Stimulated activated CD8-positive, alpha-beta memory T cell treated with anti-CD3 and anti-CD28 coated beads, Interleukin-4, amount 100 ng/mL, for 24 hours (primary cell): ENCODE measurements around the gene UBE4B.
"Not testable (repeated sequence)": the region's sequence is repeated elsewhere in the genome, so short reads cannot be mapped to it uniquely, and the experiment has no call there.

Source experiments
- DNase-seq: peaks from one replicate; pipeline ENCODE4 v3.0.0-alpha.2; 2020; ENCODE audit warnings: low read depth

Gene UBE4B

DNA sequence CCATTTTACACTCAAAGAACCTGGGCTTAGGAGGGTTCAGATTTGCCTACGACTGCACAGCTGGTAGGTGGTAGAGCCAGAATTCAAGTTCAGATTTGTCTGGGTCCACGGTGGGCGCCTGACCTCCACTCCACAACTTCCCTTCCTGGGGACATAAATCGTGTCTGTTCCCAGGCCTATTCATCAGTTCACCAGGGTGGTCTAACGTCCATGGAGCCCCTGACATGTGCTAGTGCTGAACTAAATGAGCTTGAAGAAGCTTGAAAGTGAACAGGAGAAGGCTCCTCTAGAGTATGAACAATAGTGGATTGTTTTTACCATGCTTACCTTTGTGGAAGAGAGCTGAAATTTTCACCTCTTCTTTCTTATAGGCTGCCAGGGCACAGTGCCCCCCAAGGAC is 145.1 kb downstream of the UBE4B start:
- DNase-seq, result no peak

GRCh38 chr1:10178597-10179405 is 146.0 kb downstream of the UBE4B start:
- DNase-seq, result no peak

GRCh38 chr1:10179406-10180091 is 146.8 kb downstream of the UBE4B start:
- DNase-seq, result no peak

DNA sequence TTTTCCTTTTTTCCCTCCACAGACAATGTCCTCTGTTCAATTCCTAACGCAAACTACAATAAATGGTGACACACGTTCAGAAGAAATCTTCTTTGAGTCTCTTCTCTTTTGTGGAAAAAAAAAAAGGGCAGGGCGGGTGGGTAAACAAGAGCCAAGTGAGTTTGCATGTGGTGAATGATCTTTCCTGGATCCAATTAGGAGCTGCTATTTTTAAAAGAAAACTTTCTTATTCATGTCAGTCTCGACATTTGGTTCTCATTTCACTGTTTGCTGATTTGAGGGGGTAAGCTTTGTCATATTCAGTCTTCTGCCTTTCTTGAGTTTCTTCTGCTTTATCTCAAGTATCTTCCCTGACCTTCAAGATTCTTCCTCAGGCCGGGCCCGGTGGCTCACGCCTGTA is 148.4 kb downstream of the UBE4B start:
- DNase-seq, result no peak

DNA sequence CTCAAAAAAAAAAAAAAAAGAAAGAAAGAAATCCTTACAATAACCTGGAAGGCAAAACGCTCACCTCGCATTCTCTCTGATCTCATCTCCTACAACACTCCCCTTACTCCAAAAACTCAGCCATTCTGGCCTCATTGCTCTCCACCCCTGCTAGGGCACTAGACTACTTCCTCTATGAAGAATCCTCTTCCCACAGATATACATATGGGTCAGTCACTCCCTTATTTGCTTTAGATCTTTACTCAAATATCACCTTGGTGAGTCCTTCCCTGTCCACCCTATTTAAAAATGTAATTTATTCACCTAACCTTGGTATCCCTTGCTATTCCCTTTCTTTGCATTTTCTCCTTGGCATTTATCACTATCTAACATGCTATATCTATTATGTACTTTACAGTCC is 153.0 kb downstream of the UBE4B start:
- DNase-seq, result no peak

DNA sequence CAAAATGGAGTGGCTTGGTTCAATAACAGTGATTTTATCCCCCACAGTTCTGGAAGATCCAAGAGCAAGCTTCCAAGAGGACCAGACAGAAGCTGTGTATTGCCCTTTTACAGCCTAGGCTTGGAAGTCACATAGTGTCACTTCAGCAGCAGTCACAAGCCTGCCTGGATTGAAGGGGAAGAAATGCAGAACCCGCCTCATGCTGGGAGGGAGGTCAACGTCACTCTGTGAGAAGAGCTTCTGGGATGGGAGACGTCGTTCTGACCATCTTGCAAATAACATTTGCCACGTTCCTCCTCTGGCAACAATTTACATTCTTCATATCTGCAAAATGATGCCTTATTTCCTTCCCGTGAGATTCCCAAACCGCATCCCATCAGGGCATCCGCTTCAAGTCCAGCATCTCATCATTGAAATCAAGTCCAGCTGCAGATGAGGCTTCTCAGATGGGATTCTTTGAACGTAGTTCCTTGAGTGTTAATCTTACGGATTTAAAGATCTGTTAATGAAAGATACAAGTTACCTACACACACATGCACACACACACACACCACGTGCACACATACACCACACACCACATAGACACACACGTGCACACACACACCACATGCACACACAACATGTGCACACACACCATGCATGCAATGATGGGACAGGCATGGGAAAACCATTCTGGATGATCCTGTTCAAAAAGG is 153.7 kb downstream of the UBE4B start:
- no peak for DNase-seq

DNA sequence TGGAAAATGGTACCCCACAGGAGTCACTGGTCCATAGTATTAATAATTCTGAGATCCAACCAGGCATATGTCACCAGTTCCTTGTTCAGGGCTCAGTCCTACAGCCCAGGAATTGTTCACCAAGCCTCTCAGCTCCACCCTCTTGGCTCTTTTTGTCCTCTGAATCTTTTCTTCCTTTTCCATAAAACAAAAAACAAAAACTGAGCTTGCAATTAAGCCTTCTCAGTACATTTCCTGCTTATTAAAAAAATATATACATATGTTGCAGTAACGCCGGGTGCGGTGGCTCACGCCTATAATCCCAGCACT is 154.2 kb downstream of the UBE4B start:
- DNase-seq, result no peak

DNA sequence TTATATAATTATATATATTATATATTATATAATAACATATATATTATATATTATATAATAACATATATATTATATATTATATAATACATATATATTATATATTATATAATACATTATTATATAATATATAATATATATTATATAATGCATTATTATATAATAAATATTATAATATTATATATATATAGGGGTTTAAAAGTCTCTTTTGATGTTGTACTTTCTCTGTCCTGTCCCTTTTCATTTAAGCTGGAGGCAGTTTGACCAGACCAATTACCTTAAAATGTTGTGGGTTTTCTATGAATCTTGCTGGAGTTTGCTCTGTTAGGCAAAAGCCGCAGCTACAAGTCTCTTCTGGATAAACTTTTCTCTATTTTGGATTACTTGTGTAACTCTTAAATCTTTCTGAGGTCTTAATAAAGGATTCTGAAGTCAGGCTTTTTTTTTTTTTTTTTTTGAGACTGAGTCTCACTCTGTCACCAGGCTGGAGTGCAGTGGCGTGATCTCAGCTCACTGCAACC is 155.4 kb downstream of the UBE4B start:
- no peak for DNase-seq

- no peak for DNase-seq
Measured at GRCh38 chr1:10189659-10190058, 156.9 kb downstream of the UBE4B start.

GRCh38 chr1:10192263-10192662 is 159.5 kb downstream of the UBE4B start:
- no peak for DNase-seq

DNA sequence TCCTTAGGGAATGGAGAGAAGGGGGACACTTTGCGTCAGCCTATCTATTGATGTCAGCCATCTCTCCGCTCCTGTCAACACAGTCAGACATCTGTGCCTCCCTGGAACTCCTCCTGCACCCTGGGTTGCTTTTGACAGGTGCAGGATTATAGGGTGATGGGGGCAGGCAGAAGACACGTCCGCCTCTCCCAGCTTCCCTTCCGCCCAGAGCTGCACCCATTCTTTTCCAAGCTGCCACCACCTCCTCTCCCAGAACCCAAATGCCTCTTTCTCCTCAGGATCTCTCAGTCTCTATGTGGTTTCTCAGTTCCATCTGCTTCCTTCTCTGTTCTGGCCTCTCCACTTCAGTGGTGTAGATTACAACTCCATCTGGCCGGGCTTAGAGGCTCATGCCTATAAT is 160.5 kb downstream of the UBE4B start:
- DNase-seq, result no peak

DNA sequence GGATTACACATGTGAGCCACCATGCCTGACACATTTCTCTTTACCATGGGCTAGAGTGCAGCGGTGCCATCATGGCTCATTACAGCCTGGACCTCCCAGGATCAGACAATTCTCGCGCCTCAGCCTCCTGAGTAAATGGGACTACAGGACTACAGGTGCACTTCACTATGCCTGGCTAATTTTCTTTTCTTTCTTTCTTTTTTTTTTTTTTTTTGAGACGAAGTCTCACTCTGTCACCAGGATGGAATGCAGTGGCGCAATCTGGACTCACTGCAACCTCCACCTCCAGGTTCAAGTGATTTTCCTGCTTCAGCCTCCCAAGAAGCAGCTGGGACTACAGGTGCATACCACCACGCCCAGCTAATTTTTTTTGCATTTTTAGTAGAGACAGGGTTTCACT is 162.8 kb downstream of the UBE4B start:
- DNase-seq, result no peak

GRCh38 chr1:10196976-10197375 is 164.2 kb downstream of the UBE4B start:
- DNase-seq, result no peak

DNA sequence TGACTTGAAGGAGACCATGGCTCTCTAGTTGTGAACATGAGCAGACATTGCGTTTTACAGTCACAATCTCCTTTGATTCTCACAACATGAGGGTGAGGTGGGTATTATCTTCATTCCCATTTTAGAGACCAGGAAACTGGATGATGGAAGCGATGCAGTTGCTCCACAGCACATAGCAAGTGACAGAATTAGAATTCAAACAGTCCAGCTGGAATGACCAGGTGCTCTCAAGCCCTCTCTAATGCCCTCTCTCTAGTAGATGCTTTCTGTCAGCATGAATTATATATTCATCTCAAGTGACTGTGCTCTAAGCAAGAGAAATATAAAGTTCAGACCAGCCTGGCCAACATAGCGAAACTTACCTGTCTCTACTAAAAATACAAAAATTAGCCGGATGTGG is 167.9 kb downstream of the UBE4B start:
- DNase-seq, result no peak

- no peak for DNase-seq
Measured at GRCh38 chr1:10204003-10204642, 171.4 kb downstream of the UBE4B start.

DNA sequence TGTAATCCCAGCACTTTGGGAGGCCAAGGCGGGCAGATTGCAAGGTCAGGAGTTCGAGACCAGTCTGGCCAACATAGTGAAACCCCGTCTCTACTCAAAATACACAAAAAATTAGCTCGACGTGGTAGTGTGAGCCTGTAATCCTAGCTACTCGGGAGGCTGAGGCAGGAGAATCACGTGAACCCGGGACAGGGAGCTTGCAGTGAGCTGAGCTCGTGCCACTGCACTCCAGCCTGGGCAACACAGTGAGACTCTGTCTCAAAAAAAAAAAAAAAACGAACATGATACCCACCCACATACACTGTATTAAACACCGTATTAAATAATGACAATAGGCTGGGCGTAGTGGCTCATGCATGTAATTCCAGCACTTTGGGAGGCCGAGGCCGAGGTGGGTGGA is 172.4 kb downstream of the UBE4B start:
- DNase-seq, result not testable (repeated sequence)

GRCh38 chr1:10207810-10208209 is 175.1 kb downstream of the UBE4B start:
- no peak for DNase-seq

DNA sequence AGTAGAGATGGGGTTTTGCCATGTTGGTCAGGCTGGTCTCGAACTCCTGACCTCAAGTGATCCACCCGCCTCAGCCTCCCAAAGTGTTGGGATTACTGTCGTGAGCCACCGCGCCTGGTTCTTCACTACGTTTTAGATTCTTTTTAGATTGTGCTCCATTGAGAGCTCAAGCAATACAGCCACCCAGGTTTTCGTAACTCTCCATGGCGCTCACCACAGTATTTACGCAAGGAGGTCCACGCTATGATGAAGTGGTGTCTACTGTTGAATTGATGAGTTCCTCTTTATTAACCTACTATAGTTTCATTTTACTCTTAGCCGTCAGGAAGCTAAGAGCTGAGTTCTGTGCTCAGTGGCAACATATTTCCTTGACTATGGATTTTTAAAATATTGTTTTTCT is 175.8 kb downstream of the UBE4B start:
- DNase-seq, result no peak

GRCh38 chr1:10209590-10209904 is 176.8 kb downstream of the UBE4B start:
- DNase-seq, result no peak

DNA sequence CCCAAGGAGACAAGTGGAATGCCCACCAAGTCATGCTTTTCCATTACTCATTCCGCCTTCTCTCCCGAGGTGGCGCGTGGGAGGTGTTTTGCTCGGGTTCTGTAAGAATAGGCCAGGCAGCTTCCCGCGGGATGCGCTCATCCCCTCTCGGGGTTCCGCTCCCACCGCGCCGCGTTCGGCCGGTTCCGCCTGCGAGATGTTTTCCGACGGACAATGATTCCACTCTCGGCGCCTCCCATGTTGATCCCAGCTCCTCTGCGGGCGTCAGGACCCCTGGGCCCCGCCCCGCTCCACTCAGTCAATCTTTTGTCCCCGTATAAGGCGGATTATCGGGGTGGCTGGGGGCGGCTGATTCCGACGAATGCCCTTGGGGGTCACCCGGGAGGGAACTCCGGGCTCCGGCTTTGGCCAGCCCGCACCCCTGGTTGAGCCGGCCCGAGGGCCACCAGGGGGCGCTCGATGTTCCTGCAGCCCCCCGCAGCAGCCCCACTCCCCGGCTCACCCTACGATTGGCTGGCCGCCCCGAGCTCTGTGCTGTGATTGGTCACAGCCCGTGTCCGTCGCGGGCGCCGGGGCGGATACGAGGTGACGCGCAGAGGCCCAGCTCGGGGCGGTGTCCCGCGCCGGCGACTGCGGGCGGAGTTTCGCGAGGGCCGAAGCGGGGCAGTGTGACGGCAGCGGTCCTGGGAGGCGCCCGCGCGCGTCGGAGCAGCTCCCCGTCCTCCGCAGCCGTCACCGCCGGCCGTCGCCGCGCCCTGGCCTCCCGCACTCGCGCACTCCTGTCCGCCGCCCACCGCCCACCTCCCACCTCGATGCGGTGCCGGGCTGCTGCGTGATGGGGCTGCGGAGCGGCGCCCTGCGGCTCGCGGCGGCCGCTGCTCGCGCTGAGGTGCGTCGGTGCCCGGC is 177.4 kb downstream of the UBE4B start, which contains the start of gene KIF1B:
KIF1B (plus strand) TSS at position 666 of the 906 bp plus-strand sequence. CDS start 21,759 bp downstream, outside the sequence.
- peak; percentile 95 for DNase-seq
